ENCODE results near the gene CCDC28B.
"Not testable (repeated sequence)": the region's sequence is repeated elsewhere in the genome, so short reads cannot be mapped to it uniquely, and the experiment has no call there.

The CCDC28B gene

DNA sequence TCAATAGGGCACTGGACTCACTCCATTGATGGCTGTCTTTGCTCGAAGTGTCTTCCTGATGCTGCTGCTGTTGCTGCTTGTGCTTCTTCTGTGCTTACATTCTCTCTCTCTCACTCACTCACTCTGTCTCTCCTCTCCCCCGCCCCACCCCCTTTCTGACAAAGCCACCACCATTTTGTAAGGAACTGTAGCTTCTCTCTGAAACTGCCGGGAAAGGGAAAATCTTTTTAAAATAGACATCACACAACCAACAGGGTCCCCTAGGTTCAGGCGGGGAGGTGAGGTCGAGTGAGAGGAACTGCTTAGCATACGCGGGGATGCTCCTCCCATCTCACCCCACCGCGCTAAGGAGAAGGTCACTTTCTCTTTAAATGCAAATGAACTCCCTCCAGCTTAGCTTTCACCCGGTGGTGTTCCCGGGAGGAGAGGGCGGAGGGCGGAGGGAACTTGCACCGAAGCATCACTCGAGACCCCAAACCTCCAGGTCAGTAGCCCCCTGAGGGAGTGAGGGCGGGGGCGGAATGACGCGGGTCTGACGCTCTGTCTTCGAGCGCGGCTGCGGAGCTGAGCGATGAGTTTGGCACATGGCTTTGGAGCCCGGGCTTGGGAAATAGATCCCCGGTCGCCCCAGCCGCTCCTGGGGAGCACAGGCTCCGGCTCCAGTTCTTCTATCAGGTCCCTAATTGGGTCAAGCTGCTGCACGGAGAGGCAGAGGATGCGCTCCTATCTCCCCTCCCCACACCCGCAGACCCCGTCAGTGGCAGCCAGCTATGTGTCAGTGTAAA, at the start of gene CCDC28B:
Gene CCDC28B, plus strand, starts transcription at position 370 of the 785 bp plus-strand sequence. CDS start 1,341 bp downstream, outside the sequence.
- DNase-seq, result peak; percentile 50

DNA sequence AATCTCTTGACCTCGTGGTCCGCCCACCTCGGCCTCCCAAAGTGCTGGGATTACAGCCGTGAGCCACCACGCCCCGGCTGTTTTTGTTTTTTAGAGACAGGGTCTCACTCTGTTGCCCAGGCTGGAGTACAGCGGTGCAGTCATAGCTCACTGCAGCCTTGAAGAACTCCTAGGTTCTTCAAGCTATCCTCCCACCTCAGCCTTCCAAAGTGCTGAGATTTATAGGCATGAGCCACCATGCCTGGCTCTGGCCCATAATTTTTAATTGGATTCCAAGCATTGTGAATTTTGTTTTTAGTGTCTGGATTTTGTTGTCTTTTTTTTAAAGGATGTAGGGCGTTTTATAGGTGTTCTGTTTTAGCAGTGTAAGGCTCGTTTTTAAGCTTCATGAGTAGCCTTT, 49.5 kb upstream of the CCDC28B start:
- DNase-seq, result no peak

DNA sequence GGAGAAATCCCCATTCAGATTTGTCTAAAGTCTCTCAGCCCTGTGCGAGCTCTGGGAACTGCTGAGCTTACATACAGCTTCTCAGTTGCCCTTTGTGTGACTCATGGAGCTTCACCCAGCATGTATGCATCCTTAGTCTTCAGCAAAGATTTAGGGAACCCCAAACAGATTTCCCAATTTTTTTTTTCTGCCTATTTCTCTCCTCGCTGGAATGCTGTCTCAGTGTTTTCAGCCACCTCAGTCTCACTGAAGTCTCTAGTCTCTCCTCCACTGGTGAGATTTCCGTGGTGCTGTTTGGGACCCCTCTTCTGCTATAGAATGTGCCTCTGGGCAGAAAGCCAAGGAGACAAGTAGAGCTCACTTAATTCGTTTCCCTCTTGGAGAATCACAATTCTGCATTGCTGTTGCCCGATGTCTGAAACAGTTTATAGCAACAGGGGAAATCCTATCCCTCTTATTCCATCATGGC, 49.0 kb upstream of the CCDC28B start:
- DNase-seq, result no peak

DNA sequence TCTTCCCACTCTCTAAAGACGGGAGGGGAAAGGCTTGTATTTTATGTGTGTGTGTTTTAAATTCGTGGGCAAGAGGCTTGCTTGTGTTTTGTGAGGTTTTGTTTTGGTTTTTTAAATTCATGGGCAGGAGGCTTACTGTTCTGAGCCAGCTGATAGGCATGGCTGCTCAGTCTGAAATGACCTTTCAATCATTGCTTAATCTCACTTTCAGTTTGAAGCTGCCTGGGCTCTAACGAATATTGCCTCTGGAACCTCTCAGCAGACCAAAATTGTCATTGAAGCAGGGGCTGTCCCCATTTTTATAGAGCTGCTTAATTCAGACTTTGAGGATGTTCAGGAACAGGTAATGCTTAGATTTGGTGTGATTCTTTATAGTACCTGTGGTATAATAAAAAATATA, 41.2 kb upstream of the CCDC28B start:
- DNase-seq, result no peak

DNA sequence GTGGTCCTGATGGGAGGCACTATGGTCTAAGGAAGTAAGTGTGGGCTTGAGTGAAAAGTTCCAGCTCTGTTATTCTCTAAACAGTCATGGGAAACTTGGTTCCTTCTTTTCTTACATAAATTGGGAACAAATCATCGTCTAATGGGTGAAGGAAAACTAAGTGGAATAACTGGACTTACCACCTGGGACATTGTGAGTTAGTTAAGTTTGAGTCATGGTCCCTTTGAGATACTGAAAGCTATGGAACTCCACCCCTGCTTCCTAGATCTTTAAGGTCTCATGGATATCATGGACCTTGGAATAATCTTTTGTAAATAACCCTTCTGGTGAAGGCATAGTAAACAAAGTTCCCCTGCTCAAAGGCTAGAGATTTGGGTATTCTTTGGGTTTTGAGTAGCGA, 37.0 kb upstream of the CCDC28B start:
- no peak for DNase-seq

DNA sequence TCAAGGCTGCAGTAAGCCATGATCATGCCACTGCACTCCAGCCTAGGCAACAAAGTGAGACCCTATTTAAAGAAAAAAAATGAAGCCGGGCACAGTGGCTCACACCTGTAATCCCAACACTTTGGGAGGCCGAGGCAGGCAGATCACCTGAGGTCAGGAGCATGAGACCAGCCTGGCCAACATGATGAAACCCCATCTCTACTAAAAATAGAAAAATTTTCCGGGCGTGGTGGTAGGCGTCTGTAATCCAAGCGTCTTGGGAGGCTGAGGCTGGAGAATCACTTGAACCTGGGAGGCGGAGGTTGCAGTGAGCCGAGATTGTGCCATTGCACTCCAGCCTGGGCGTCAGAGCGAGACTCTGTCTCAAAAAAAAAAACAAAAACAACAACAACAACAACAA, 34.8 kb upstream of the CCDC28B start:
- DNase-seq, result not testable (repeated sequence)

DNA sequence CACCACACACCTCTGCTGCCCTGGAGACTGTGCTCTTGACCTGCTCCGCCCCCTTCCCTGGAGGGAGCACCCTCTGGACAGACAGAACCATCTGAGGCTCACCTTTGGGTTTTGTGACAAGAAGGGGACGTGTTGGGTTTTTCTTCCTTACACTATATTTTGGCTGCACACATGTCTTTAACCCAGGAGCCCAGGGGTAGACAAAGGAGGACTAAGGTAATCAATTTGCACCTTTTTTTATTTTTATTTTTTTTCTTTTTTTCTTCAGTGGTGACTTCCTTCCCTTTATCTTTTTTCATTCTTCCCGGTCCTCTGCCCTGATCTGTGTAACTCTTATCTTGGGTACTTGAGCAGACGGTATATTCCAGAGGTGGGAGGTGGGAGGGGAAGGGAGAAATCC, 29.4 kb upstream of the CCDC28B start:
- DNase-seq, result no peak

DNA sequence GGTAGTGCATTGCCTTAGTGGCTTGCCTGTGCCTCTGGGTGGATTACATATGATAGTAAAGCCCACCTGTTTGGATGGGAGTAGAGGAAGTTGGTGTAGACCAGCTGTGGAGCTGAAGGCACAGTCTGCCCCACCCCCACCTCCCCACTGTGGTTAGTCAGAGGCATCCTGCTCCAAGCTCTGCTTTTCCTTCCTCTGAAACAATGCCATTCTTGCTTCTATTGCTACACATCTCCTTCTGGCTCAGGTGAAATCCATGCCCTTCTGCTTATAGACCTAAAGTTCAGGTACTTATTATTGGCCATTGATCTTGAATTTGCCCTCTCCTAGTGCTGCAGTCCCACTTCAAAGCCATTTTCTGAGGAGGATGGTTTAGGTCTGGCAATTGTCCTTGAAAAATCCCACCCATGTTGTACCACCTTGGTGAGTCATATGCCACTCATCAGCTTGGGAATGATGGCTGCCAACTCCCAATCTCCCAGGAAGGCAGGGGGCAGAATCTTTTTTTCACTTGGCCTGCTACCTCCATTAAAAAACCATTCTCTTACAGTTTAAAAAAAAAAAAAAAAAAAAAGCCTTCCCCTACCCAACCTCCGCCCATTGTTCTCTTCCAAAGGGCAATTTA, 27.7 kb upstream of the CCDC28B start:
- DNase-seq, result no peak

DNA sequence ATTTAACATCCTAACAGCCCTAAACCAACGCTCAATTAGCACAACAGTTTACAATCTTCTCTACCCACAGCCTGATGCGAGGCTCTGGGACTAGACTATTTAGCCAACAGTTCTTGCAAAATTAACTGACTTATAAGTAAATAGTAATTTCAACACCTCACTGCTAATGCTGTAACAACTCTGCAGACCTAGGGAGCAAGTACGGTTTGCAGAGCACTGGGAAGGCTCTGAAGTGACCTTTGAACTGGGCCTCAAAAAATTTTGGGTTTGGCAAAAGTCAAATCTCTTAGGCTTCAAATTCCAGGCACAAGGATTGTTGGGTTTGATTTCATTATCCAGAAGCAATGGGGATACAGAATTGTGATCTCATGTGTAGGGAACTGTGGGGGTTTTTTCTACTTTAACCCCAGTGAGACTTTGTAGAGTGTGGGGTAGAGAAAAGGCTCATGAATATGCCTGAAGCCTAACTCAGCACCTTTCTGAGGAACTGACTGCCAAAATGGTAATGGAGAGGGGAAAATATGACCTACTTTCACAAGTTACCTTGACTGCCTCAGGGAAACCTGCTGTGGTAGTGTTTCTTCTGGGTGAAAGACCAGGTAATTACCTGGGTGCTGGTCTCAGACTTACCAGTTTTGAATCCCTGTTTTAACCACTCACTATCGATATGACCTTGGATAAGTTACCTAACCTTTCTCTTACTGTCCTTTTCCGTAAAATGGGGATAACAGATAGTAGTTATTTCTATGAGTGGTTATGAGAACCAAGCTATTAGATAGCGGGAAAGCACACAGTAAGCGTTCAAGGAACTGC, 21.8 kb upstream of the CCDC28B start:
- no peak for DNase-seq

DNA sequence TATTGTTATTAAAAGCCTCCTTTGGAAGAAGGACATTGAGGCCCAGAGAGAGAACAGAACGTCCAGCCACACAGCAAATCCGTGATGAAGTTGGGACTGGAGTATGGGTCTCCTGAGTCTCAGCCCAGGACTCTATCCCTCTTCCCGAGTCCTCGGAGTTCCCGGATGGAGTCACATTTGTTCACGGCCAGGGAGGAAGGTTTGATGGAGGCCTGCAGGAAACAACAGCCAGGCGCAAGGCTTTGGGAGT, 21.3 kb upstream of the CCDC28B start:
- no peak for DNase-seq

DNA sequence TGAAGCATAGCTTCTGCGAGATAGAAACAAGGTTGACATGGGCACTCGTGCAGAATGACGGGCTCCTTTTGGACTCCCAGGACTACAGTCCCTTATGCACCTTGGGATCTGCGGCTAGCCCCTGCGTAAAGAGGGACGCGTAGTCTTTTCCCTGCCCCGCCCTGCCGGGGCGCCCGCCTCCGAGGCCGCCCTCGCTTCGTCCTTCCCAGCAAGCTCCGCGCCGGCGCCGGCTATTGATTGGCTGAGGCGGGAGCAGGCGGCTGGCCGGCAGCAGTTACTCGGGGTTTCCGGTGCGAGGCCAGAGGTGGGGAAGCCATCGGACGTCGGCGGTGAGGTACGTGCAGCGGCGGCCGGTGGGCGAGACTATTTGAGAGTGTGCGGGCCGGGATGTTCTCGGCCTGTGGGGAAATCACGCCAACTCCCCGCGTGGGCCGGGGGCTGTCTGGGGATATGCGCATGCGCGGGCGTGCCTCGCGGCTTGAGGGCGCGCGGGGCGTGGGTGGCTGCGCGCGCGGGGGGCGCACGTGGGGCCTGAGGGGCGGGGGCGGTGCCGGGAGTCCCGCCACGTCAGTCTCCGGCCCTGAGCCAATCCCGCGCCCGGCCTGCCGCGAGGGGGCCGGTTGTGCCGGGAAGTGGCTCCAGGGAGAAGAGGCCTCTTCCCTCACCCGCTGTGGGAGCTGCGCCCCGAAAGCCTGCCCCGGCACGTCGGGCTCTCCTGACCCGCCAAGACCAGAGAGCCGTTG, 20.8 kb upstream of the CCDC28B start, which contains the start of gene TXLNA:
Gene TXLNA, plus strand, starts transcription at position 233 of the 743 bp plus-strand sequence. CDS start 671 bp downstream, outside the sequence.
- peak; percentile 96 for DNase-seq

DNA sequence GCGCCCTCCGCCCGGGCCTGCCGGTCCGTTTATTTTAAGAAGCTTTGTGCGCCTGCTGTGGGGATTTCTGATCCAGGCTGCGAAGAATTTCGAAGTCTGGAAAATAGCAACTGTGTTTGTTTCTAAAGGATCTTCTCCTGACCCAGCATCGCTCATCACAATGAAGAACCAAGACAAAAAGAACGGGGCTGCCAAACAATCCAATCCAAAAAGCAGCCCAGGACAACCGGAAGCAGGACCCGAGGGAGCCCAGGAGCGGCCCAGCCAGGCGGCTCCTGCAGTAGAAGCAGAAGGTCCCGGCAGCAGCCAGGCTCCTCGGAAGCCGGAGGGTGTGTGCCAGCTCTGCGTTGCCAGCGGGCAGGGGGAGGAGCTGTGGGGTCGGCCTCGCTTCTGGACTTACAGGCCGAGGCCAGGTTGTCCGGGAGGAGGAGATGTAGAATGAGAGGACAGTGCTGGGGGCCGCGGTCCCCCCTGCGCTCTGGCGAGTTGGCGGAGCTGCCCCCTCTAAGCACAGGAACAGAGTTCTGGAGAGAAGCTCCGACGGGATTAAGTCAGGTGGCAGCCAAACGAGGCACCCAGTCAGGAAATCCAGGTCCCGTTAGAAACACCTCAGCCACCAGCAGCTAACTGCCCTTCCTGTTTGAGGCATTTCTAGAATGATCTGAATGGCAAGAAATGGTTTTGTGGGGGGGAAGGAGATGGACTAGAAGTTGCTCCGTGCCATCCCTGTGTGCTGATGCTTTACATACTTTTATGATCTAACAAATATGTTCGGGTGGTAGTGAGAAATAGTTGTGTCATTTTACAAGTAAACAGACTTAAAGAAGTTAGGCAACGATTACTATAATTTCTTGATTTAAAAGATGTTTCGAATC, 20.0 kb upstream of the CCDC28B start:
- DNase-seq, result peak; percentile 76

DNA sequence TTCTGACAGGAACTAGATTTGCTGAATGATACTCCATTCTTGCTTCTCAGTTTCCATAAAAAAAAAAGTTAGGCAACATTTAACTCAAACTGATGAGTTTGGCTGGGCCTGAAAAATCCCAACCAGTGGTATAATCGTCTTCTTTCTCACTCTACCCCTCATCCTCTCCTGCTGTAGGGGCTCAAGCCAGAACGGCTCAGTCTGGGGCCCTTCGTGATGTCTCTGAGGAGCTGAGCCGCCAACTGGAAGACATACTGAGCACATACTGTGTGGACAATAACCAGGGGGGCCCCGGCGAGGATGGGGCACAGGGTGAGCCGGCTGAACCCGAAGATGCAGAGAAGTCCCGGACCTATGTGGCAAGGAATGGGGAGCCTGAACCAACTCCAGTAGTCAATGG, 19.3 kb upstream of the CCDC28B start:
- no peak for DNase-seq

DNA sequence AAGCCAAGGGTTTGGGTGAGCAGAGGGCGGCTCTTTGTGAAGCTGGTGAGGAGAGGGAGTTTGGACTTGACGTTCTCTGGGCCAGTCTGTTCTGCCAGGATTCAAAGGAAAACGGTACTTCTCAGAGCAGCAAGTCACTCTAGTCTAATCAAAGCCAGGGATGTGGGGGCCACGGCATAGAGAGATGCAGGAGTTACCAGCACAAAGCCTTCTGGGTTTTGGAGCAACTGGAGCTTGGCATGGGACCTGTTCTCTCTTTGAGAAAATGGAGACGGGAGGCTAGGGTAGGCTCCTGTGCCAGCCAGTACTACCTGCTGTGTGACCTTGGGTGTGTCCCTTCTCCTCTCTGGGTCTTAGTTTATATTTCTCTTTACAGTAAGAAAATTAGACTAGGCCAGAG, 18.8 kb upstream of the CCDC28B start:
- DNase-seq, result no peak

DNA sequence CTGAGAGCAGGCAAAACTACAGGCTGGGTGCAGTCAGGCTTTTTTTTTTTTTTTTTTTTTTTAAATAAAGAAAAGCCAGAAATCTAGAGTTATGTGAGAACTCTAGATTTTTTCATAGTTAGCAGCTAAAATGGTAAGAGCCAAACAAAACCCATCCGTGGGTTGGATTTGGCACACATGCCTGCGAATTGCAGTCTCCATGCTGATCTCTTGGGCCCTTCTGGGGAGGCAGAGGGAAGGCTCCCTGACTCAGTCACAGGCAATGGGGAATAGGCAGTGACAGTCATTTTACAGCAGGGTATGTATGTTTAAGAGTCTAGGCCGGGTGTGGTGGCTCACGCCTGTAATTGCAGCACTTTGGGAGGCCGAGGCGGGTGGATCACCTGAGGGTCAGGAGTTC, 18.3 kb upstream of the CCDC28B start:
- DNase-seq, result no peak

DNA sequence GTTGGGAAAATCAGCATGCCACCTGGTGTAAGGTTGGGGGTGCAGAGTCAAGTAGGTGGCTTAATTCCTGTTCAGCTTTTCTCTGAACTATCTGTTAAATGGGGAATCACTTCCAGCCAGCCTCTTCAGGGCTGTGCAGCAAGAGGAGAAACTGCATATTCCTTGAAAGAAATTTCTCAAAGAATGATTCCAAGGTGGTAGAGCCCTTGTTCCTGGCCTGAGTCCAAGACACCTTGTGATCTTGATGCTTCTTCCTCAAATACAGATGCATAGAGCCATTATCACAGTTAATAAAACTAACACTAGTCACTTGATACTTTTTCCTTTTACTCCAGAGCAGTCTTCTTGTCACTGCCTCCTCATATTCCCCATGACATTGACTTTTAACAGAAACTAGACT, 15.7 kb upstream of the CCDC28B start:
- DNase-seq, result no peak

DNA sequence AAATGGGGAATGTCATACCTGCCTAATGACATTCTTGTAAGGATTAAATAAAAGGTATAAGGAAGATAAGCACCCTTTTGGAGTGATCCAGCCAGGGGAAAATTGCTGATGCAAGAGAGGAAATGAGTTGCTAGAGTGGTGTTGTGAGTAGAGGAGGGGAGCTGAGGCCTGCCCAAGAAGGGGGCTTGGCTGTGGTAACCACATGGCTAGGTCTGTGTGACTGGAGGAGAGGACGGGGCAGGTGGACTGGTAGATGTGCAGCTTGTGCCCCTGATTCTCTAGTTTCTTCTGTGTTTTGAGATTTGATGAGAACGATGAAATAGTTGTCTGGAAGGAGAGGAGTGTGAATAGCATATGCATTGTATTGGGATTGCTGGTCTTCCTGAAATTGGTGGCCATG, 14.3 kb upstream of the CCDC28B start:
- DNase-seq, result peak; percentile 34

DNA sequence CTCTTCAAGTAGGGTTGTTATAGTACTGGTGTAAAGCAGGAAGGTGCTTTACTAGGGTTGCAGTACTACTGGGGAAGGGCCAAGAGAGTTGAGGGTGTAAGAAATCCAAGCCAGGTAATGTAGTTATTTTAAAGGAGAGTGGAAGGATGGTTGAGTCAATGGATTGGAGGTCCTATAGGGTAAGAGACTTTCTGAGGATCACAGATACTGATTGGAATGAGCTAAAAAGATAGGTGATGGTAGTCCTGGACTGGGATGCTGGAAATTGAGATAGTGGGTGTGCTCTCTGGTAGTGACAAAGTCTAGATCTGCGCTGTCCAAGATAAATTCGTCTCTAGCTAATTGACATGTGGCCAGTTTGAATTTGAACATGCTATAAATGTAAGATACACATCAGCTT, 13.9 kb upstream of the CCDC28B start:
- no peak for DNase-seq

DNA sequence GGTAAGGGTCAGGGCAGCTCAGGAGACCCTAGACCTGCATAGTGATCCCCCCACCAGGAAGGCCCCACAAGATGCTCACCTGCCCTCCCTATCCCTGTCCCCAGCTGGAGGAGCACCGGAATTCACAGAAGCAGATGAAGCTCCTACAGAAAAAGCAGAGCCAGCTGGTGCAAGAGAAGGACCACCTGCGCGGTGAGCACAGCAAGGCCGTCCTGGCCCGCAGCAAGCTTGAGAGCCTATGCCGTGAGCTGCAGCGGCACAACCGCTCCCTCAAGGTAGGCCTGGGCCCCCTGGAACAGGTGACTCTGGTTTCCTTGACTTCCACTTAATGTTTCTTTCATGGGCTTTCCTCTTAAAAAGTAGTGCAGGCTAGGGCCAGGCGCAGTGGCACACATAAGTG, 12.5 kb upstream of the CCDC28B start:
- DNase-seq, result no peak

DNA sequence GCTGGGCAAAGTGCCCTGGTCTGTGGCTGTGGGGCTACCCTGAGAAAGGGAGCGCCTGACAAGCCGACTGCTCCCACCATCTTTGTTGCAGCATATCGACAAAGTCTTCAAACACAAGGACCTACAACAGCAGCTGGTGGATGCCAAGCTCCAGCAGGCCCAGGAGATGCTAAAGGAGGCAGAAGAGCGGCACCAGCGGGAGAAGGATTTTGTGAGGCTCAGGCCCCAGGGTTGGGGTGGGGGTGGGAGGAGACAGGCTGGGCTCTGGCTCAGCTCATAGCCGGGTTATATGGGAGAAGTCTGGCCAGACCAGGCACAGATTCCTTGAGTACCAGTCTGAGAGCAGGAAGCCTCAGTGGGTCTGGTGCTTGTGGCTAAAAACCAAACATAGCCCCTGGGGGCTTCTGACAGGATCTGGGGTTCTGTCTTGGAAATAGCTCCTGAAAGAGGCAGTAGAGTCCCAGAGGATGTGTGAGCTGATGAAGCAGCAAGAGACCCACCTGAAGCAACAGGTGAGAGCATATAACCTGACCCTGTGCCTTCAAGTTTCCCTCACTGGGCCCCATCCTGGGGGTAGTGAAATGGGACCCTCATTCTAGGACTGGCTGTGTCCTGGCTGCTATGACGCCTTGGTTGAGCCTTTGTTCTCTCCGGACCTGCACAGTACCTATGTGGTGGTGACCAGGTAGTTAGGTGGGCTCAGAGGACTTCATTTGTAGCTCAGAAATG, 8.0 kb upstream of the CCDC28B start:
- DNase-seq, result no peak

DNA sequence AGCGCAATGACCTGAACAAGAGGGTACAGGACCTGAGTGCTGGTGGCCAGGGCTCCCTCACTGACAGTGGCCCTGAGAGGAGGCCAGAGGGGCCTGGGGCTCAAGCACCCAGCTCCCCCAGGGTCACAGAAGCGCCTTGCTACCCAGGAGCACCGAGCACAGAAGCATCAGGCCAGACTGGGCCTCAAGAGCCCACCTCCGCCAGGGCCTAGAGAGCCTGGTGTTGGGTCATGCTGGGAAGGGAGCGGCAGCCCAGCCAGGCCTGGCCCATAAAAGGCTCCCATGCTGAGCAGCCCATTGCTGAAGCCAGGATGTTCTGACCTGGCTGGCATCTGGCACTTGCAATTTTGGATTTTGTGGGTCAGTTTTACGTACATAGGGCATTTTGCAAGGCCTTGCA, 5.4 kb upstream of the CCDC28B start:
- no peak for DNase-seq
